IMR-90 (cell line): ENCODE results near the gene WHRN. TPM values are rescaled to one million over a fixed set of nuclear protein-coding genes. Genes with fewer than 3 reads are reported as not detected.

Source experiments
- ATAC-seq: fragments of 200-7000 bp; cut with Tn5 transposase; 2 replicates; pipeline ENCODE4 v1.9.1; 2020; ENCODE audit warnings: low read depth, mild to moderate bottlenecking, moderate library complexity
- BruUV-seq: library from RNA; stranded (reverse); fragments of 400-500 nt; replicated peaks from 2 replicates; lab custom pipeline; 2021; lab: Mats Ljungman, UMichigan
- CTCF ChIA-PET: fragments of 300-600 bp; formaldehyde crosslinking; extraction: SDS; loops from one replicate; lab custom pipeline; 2021; ENCODE audit warnings: antibody characterized with exemption; lab: Yijun Ruan, JAX
- POLR2A ChIA-PET: fragments of 300-600 bp; sonication (Branson Sonifier 250); formaldehyde crosslinking; loops from one replicate; lab custom pipeline; 2022; ENCODE audit warnings: antibody characterized with exemption; ENCODE audit not compliant: unreplicated experiment; lab: Charles Lee
- DNase-seq: peaks from one replicate; pipeline ENCODE4 v3.0.0; 2013
- H2AFZ ChIP-seq: replicated peaks from 2 replicates; pipeline ENCODE3; 2013; ENCODE audit warnings: low read length, mild to moderate bottlenecking; ENCODE audit not compliant: poor library complexity
- H2AK5ac ChIP-seq: 2 replicates; pipeline ENCODE4 v1.6.1; 2013; ENCODE audit warnings: low read depth, low read length, inconsistent platforms
- H2AK9ac ChIP-seq: replicated peaks from 2 replicates; pipeline ENCODE3; 2013; ENCODE audit warnings: mild to moderate bottlenecking, low read depth, low read length, moderate library complexity; ENCODE audit not compliant: poor library complexity
- H2BK120ac ChIP-seq: 2 replicates; pipeline ENCODE4 v1.6.1; 2013; ENCODE audit warnings: low read depth, low read length, inconsistent platforms
- H2BK15ac ChIP-seq: 3 replicates; pipeline ENCODE4 v1.6.1; 2013; ENCODE audit warnings: low read depth, low read length, inconsistent platforms
- H2BK20ac ChIP-seq: 2 replicates; pipeline ENCODE4 v1.6.1; 2013; ENCODE audit warnings: low read depth, mild to moderate bottlenecking, inconsistent platforms, low read length, moderate library complexity
- H2BK5ac ChIP-seq: 2 replicates; pipeline ENCODE4 v1.6.1; 2013; ENCODE audit warnings: mild to moderate bottlenecking, low read depth, low read length, inconsistent platforms; ENCODE audit not compliant: poor library complexity, severe bottlenecking
- H3K14ac ChIP-seq: replicated peaks from 2 replicates; pipeline ENCODE4 v1.6.1; 2013; ENCODE audit warnings: low read depth, low read length, inconsistent platforms
- H3K18ac ChIP-seq: 2 replicates; pipeline ENCODE4 v1.6.1; 2013; ENCODE audit warnings: low read depth, low read length, control low read depth
- H3K23ac ChIP-seq: 2 replicates; pipeline ENCODE4 v1.6.1; 2013; ENCODE audit warnings: low read depth, low read length, inconsistent platforms
- H3K27ac ChIP-seq: 2 replicates; pipeline ENCODE4 v1.5.1; 2013; ENCODE audit warnings: mild to moderate bottlenecking, control low read depth, low read length; ENCODE audit not compliant: insufficient read depth
- H3K27me3 ChIP-seq: 2 replicates; pipeline ENCODE4 v1.6.1; 2013; ENCODE audit warnings: low read length; ENCODE audit not compliant: control insufficient read depth, insufficient read depth
- H3K36me3 ChIP-seq: 2 replicates; pipeline ENCODE4 v1.6.1; 2013; ENCODE audit warnings: low read length, mixed read lengths; ENCODE audit not compliant: control insufficient read depth, insufficient read depth
- H3K4ac ChIP-seq: 2 replicates; pipeline ENCODE4 v1.6.1; 2013; ENCODE audit warnings: low read depth, low read length, inconsistent platforms
- H3K4me1 ChIP-seq: 2 replicates; pipeline ENCODE4 v1.6.1; 2013; ENCODE audit warnings: low read length, mixed read lengths; ENCODE audit not compliant: control insufficient read depth, insufficient read depth
- H3K4me2 ChIP-seq: 2 replicates; pipeline ENCODE4 v1.6.1; 2013; ENCODE audit warnings: low read depth, mild to moderate bottlenecking, control low read depth, low read length, moderate library complexity
- H3K4me3 ChIP-seq: 2 replicates; pipeline ENCODE4 v1.5.1; 2013; ENCODE audit warnings: low read depth, mild to moderate bottlenecking, control low read depth, low read length, moderate library complexity; ENCODE audit not compliant: insufficient read depth
- H3K56ac ChIP-seq: 2 replicates; pipeline ENCODE4 v1.6.1; 2013; ENCODE audit warnings: low read length, inconsistent platforms; ENCODE audit not compliant: insufficient read depth; ENCODE audit errors: extremely low read depth
- H3K79me1 ChIP-seq, 2 experiments: 2 replicates each; pipeline ENCODE4 v1.6.1; 2013; ENCODE audit warnings: low read length in 2 of 2, inconsistent platforms in 1 of 2, low read depth in 1 of 2
- H3K9ac ChIP-seq: 2 replicates; pipeline ENCODE4 v1.6.1; 2013; ENCODE audit warnings: low read depth, low read length, control low read depth
- H3K9me1 ChIP-seq: 2 replicates; pipeline ENCODE4 v1.6.1; 2013; ENCODE audit warnings: low read length, inconsistent platforms; ENCODE audit not compliant: insufficient read depth
- H3K9me3 ChIP-seq: 2 replicates; pipeline ENCODE4 v1.6.1; 2013; ENCODE audit warnings: low read length; ENCODE audit not compliant: control insufficient read depth, insufficient read depth
- H4K20me1 ChIP-seq: 2 replicates; pipeline ENCODE4 v1.6.1; 2013; ENCODE audit warnings: low read length, inconsistent platforms; ENCODE audit not compliant: insufficient read depth
- H4K5ac ChIP-seq: 2 replicates; pipeline ENCODE4 v1.6.1; 2013; ENCODE audit warnings: mild to moderate bottlenecking, low read depth, low read length, control low read depth
- H4K8ac ChIP-seq, 2 experiments: 2 replicates each; pipeline ENCODE4 v1.6.1; 2013; ENCODE audit warnings: low read depth in 2 of 2, low read length in 2 of 2, control low read depth in 1 of 2, inconsistent platforms in 1 of 2
- H4K91ac ChIP-seq: 2 replicates; pipeline ENCODE4 v1.6.1; 2013; ENCODE audit warnings: low read depth, low read length, inconsistent platforms; ENCODE audit not compliant: insufficient read depth
- CEBPB ChIP-seq: IDR thresholded peaks from 2 replicates; pipeline ENCODE4 v1.6.1; 2012; ENCODE audit warnings: low read depth, low read length, improper control_type of control experiment
- CTCF ChIP-seq: conservative IDR thresholded peaks from 2 replicates; pipeline ENCODE4 v1.5.1; 2012; ENCODE audit warnings: mild to moderate bottlenecking, low read depth, low read length, improper control_type of control experiment
- ELK1 ChIP-seq: fragments of 150-350 bp; IDR thresholded peaks from 2 replicates; pipeline ENCODE4 v1.6.1; 2016; ENCODE audit warnings: low read depth, mild to moderate bottlenecking, low read length, moderate library complexity, borderline replicate concordance
- NFE2L2 ChIP-seq: fragments of 150-350 bp; IDR thresholded peaks from 2 replicates; pipeline ENCODE4 v1.6.1; 2016; ENCODE audit warnings: low read depth, mild to moderate bottlenecking, low read length
- POLR2A ChIP-seq: IDR thresholded peaks from 2 replicates; pipeline ENCODE4 v1.6.1; 2012; ENCODE audit warnings: mild to moderate bottlenecking, low read depth, low read length
- RFX5 ChIP-seq: IDR thresholded peaks from 2 replicates; pipeline ENCODE4 v1.8.0; 2012; ENCODE audit warnings: low read depth, mild to moderate bottlenecking, low read length, moderate library complexity
- SMC3 ChIP-seq: fragments of 150-350 bp; IDR thresholded peaks from 2 replicates; pipeline ENCODE4 v1.6.1; 2016; ENCODE audit warnings: low read depth, mild to moderate bottlenecking, antibody characterized with exemption, low read length, moderate library complexity
- USF2 ChIP-seq: fragments of 150-350 bp; IDR thresholded peaks from 2 replicates; pipeline ENCODE4 v1.6.1; 2017; ENCODE audit warnings: mild to moderate bottlenecking, antibody characterized with exemption, low read length, low read depth
- WGBS, 2 experiments: methylation state at CpG; one replicate each; pipeline versions ENCODE4 v1.1.5 to v1.1.7; 2013; ENCODE audit warnings: missing lambda C conversion rate in 2 of 2; ENCODE audit not compliant: insufficient read length in 1 of 2; ENCODE audit errors: extremely low coverage in 2 of 2; 5-methylcytosine and 5-hydroxymethylcytosine counted together
- dilution Hi-C: fragments of 300-500 bp; cut with HindIII; formaldehyde crosslinking; loops from one replicate; pipeline ENCODE4 v1.14.3; 2018; ENCODE audit warnings: low sequenced_read_pairs; ENCODE audit not compliant: unreplicated experiment
- in situ Hi-C: fragments of 300-500 bp; cut with MboI; formaldehyde crosslinking; loops from 3 replicates; pipeline ENCODE4 v1.14.3; 2019; ENCODE audit warnings: low sequenced_read_pairs, inconsistent platforms, mixed read lengths
- intact Hi-C: fragments of 100-400 bp; cut with micrococcal nuclease; formaldehyde crosslinking; loops from 2 replicates; pipeline ENCODE4 v1.10.0; 2022
- polyA plus RNA-seq, 3 experiments: library from polyadenylated mRNA; depleted of rRNA; stranded (reverse); fragments of >200 nt; gene quantifications; 2 replicates each; pipeline ENCODE4 v1.2.3, GENCODE V29; 2012; ENCODE audit warnings: low replicate concordance in 1 of 3
- total RNA-seq: library from RNA; depleted of rRNA; stranded (reverse); fragments of >200 nt; gene quantifications from 2 replicates; pipeline ENCODE4 v1.2.3, GENCODE V29; 2012

Gene WHRN
- total and polyA plus RNA-seq, 2 of the 4 experiments (the other 2 are of a cell fraction), result 0.18 to 2.6 TPM

GRCh38 chr9:114430457-114430856, 74.8 kb downstream of the WHRN start:
- dilution Hi-C loops (no loop called here), intact Hi-C loops (loop anchor here (10.0 kb wide), 2 partner anchors 474 to 584 kb away; no protein-coding TSS in a partner anchor), in situ Hi-C loops (loop anchor here (10.0 to 25.0 kb wide), 2 partner anchors 214 to 1082 kb away; no protein-coding TSS in a partner anchor)
- no peaks in the 10 kb centered on the region for H3K9me3 ChIP-seq
- no peak overlapping the region for H2BK5ac ChIP-seq
- H3K9me1 ChIP-seq, result no peaks in the 10 kb centered on the region
- BruUV-seq, result no TSS peak
- no CpG with 5 or more reads among the region's 5 CpGs for WGBS, 2 experiments
- H3K23ac ChIP-seq, result no peak overlapping the region
- no peak overlapping the region for H2AK9ac ChIP-seq
- ATAC-seq, result no peak
- H3K4me3 ChIP-seq, result no peak overlapping the region
- DNase-seq, result no peak
- TF ChIP-seq POLR2A (no peak), CTCF (no peak), NFE2L2 (no peak), CEBPB (no peak), USF2 (no peak), RFX5 (no peak), SMC3 (no peak), ELK1 (no peak)
- H4K20me1 ChIP-seq, result peaks cover 3% of the 10 kb centered on the region; the same call in 1 of the 2 replicates
- H3K4me2 ChIP-seq, result no peak overlapping the region
- H2BK15ac ChIP-seq, result no peak overlapping the region
- H3K14ac ChIP-seq, result no peak overlapping the region
- H2BK20ac ChIP-seq, result no peak overlapping the region
- no peaks in the 10 kb centered on the region for H3K79me1 ChIP-seq
- H4K5ac ChIP-seq, result no peak overlapping the region
- no peak overlapping the region for H3K18ac ChIP-seq
- H3K36me3 ChIP-seq, result no peaks in the 10 kb centered on the region
- H2AFZ ChIP-seq, result no peak overlapping the region
- no peak overlapping the region for H3K4ac ChIP-seq
- H3K56ac ChIP-seq, result no peak overlapping the region
- no peak overlapping the region for H3K27ac ChIP-seq
- no peaks in the 10 kb centered on the region for H3K4me1 ChIP-seq
- H2AK5ac ChIP-seq, result no peak overlapping the region
- H4K91ac ChIP-seq, result no peak overlapping the region
- no peak overlapping the region for H4K8ac ChIP-seq
- CTCF ChIA-PET, result no interaction called here
- H3K27me3 ChIP-seq, result peaks cover 25% of the 10 kb centered on the region
- H2BK120ac ChIP-seq, result no peak overlapping the region
- no peak overlapping the region for H3K9ac ChIP-seq
- POLR2A ChIA-PET, result no interaction called here
